Motor neuron (in vitro differentiated cells): ENCODE measurements around the gene ZBTB8OS. TPM values are rescaled to one million over a fixed set of nuclear protein-coding genes. Genes with fewer than 3 reads are reported as not detected.
"Not testable (repeated sequence)": the region's sequence is repeated elsewhere in the genome, so short reads cannot be mapped to it uniquely, and the experiment has no call there.

Source experiments
- ATAC-seq, 8 experiments: fragments of 200-7000 bp; cut with Tn5 transposase; replicated peaks in 6 of 8; 2 replicates each; pipeline ENCODE4 v1.8.0; 2021; ENCODE audit warnings: mild to moderate bottlenecking in 8 of 8, moderate library complexity in 8 of 8
- H3K27ac ChIP-seq, 2 donors: fragments of 250-450 bp; sonication (Bioruptor Pico); 2 replicates each; pipeline ENCODE4 v1.9.0; 2021; ENCODE audit warnings: antibody characterized with exemption in 2 of 2, mild to moderate bottlenecking in 2 of 2, moderate library complexity in 1 of 2
- H3K4me1 ChIP-seq, 2 donors: fragments of 250-450 bp; sonication (Bioruptor Pico); replicated peaks in 1 of 2; 2 replicates each; pipeline ENCODE4 v1.6.1; 2021; ENCODE audit warnings: antibody characterized with exemption in 2 of 2, mild to moderate bottlenecking in 2 of 2, moderate library complexity in 1 of 2
- H3K4me3 ChIP-seq, 5 donors: fragments of 250-450 bp; sonication (Bioruptor Pico); 2 replicates each; pipeline ENCODE4 v1.9.0; 2021; ENCODE audit warnings: antibody characterized with exemption in 5 of 5, mild to moderate bottlenecking in 5 of 5, moderate library complexity in 4 of 5
- WGBS, 10 experiments: fragments of 450-650 bp; shearing (Covaris generic); methylation state at CpG; one replicate each; pipeline ENCODE4 v1.0.0; 2022; 5-methylcytosine and 5-hydroxymethylcytosine counted together
- in situ Hi-C, 9 experiments: fragments of 400-800 bp; cut with MboI; loops; one replicate each; pipeline ENCODE4 v1.15.0; 2021; ENCODE audit warnings: low sequenced_read_pairs in 9 of 9, low pct_unique_long_range_greater_than_20kb in 2 of 9; ENCODE audit not compliant: unreplicated experiment in 9 of 9
- total RNA-seq, 8 experiments: library from RNA; unstranded; fragments of 300-600 nt; gene quantifications; 2 replicates each; pipeline versions ENCODE4 v1.2.3 to v1.2.4, GENCODE V29; 2022

The ZBTB8OS gene
- total RNA-seq, 8 experiments from 2014 or later, result 38.2 to 93.8 (median 52.5) TPM

- peaks cover 4 to 11% of the 10 kb centered on the region in 2 donors for H3K4me1 ChIP-seq
- no peak overlapping the region for H3K27ac ChIP-seq
- WGBS, 10 experiments, result 60 to 100% (median 92%) methylated on average over 1 of the region's 1 CpG; no CpG with 5 or more reads in 4 of the 10 experiments
- ATAC-seq, result no peak
- in situ Hi-C loops, result no loop called here
- no peak overlapping the region for H3K4me3 ChIP-seq
Measured at GRCh38 chr1:32639489-32640075, 10.8 kb downstream of the ZBTB8OS start.

GRCh38 chr1:32636914-32637645 is 13.3 kb downstream of the ZBTB8OS start:
- H3K27ac ChIP-seq, result peak overlapping the region in 1 of 2 donors; percentile 41
- WGBS, 10 experiments, result 21 to 95% (median 46%) methylated on average over 1 to 16 of the region's 16 CpGs; no CpG with 5 or more reads in 2 of the 10 experiments
- peaks cover 8 to 9% of the 10 kb centered on the region in 2 donors for H3K4me1 ChIP-seq
- H3K4me3 ChIP-seq, result no peak overlapping the region
- ATAC-seq, result peak in 4 of 8 experiments; percentile 69 to 91 (median 88)
- in situ Hi-C loops, result no loop called here

- 79 to 100% (median 92%) methylated on average over 1 to 6 of the region's 8 CpGs; no CpG with 5 or more reads in 1 of the 10 experiments for WGBS, 10 experiments
- no peak for ATAC-seq
- H3K27ac ChIP-seq, result no peak overlapping the region
- H3K4me1 ChIP-seq, result peaks cover 5 to 8% of the 10 kb centered on the region in 2 donors
- no peak overlapping the region for H3K4me3 ChIP-seq
- in situ Hi-C loops, result no loop called here
Measured at GRCh38 chr1:32635508-32636277, 14.7 kb downstream of the ZBTB8OS start.

GRCh38 chr1:32632829-32633228 is 17.5 kb downstream of the ZBTB8OS start:
- WGBS, 10 experiments, result 0 to 100% (median 31%) methylated on average over 1 to 2 of the region's 2 CpGs
- Histone ChIP-seq H3K27ac (no peak overlapping the region), H3K4me1 (peaks cover 5 to 7% of the 10 kb centered on the region in 2 donors), H3K4me3 (no peak overlapping the region)
- peak in 3 of 8 experiments; percentile 20 to 49 (median 20) for ATAC-seq
- in situ Hi-C loops, result no loop called here

GRCh38 chr1:32630173-32630572 is 20.2 kb downstream of the ZBTB8OS start:
- H3K4me1 ChIP-seq, ATAC-seq, H3K27ac ChIP-seq, H3K4me3 ChIP-seq, in situ Hi-C loops: not testable (repeated sequence)
- 86 to 100% (median 100%) methylated on average over 1 to 4 of the region's 4 CpGs; no CpG with 5 or more reads in 1 of the 10 experiments for WGBS, 10 experiments

GRCh38 chr1:32627596-32628162 is 22.7 kb downstream of the ZBTB8OS start:
- H3K4me3 ChIP-seq, result no peak overlapping the region
- no peak overlapping the region for H3K27ac ChIP-seq
- in situ Hi-C loops, result no loop called here
- peaks cover 0 to 4% of the 10 kb centered on the region in 2 donors for H3K4me1 ChIP-seq
- peak in 3 of 8 experiments; percentile 18 to 95 (median 76) for ATAC-seq
- 40 to 96% (median 89%) methylated on average over 1 to 9 of the region's 11 CpGs; no CpG with 5 or more reads in 1 of the 10 experiments for WGBS, 10 experiments

GRCh38 chr1:32626176-32626575 is 24.2 kb downstream of the ZBTB8OS start:
- WGBS, 10 experiments, result 67 to 100% (median 100%) methylated on average over 1 of the region's 1 CpG; no CpG with 5 or more reads in 3 of the 10 experiments
- ATAC-seq, result no peak
- in situ Hi-C loops, result no loop called here

GRCh38 chr1:32623775-32624174 is 26.6 kb downstream of the ZBTB8OS start:
- WGBS, 10 experiments, result 80 to 100% (median 98%) methylated on average over 1 to 5 of the region's 5 CpGs
- in situ Hi-C loops, result no loop called here
- no peak overlapping the region for H3K4me3 ChIP-seq
- no peak overlapping the region for H3K27ac ChIP-seq
- H3K4me1 ChIP-seq, result no peaks in the 10 kb centered on the region
- no peak for ATAC-seq

More at GRCh38 chr1:32626176-32626575, 24.2 kb downstream of the ZBTB8OS start:
- Histone ChIP-seq H3K27ac (no peak overlapping the region), H3K4me1 (no peaks in the 10 kb centered on the region), H3K4me3 (no peak overlapping the region)

GRCh38 chr1:32622806-32623681 is 27.3 kb downstream of the ZBTB8OS start:
- no peak for ATAC-seq
- in situ Hi-C loops, result no loop called here
- Histone ChIP-seq H3K4me1 (no peaks in the 10 kb centered on the region), H3K4me3 (no peak overlapping the region), H3K27ac (no peak overlapping the region)
- WGBS, 10 experiments, result 17 to 100% (median 100%) methylated on average over 1 to 3 of the region's 3 CpGs; no CpG with 5 or more reads in 4 of the 10 experiments

- in situ Hi-C loops, result no loop called here
Measured at GRCh38 chr1:32622205-32622604, 28.1 kb downstream of the ZBTB8OS start.

GRCh38 chr1:32619701-32620485 is 30.5 kb downstream of the ZBTB8OS start:
- in situ Hi-C loops, result no loop called here
- no peaks in the 10 kb centered on the region for H3K4me1 ChIP-seq

More at GRCh38 chr1:32622205-32622604, 28.1 kb downstream of the ZBTB8OS start:
- 67 to 100% (median 97%) methylated on average over 1 to 2 of the region's 2 CpGs; no CpG with 5 or more reads in 1 of the 10 experiments for WGBS, 10 experiments
- no peak overlapping the region for H3K27ac ChIP-seq
- no peak for ATAC-seq
- H3K4me3 ChIP-seq, result no peak overlapping the region
- no peaks in the 10 kb centered on the region for H3K4me1 ChIP-seq

More at GRCh38 chr1:32619701-32620485, 30.5 kb downstream of the ZBTB8OS start:
- no peak for ATAC-seq
- Histone ChIP-seq H3K4me3 (no peak overlapping the region), H3K27ac (no peak overlapping the region)
- WGBS, 10 experiments, result 53 to 99% (median 87%) methylated on average over 1 to 5 of the region's 5 CpGs
